Fibroblast of upper back skin (primary cell): ENCODE measurements around the gene VWF.
A peak's percentile ranks its signal among the peaks of the same experiment; 100 is the strongest.

Experiments used
- DNase-seq: peaks from one replicate; pipeline ENCODE4 v3.0.0-alpha.2; 2013

The VWF gene

DNA sequence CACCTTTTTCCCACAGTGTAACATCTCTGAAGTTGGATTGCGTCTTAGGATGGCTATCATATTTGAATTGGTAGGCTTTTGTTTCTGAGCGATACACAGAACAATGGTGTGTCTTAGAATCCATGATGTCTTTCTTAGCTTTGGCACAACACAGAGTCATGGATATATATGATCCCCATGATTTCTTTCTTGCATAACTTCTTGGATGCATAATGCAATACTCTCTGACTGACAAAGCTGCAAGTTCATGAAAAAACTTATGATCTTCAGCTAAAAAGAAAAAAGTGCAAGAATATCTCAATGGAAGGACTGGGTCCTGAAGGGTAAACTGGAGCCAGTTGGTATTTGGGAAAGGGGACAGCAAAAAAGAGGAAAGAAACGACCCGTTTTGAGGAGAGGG is 48.1 kb downstream of the VWF start:
- no peak for DNase-seq

DNA sequence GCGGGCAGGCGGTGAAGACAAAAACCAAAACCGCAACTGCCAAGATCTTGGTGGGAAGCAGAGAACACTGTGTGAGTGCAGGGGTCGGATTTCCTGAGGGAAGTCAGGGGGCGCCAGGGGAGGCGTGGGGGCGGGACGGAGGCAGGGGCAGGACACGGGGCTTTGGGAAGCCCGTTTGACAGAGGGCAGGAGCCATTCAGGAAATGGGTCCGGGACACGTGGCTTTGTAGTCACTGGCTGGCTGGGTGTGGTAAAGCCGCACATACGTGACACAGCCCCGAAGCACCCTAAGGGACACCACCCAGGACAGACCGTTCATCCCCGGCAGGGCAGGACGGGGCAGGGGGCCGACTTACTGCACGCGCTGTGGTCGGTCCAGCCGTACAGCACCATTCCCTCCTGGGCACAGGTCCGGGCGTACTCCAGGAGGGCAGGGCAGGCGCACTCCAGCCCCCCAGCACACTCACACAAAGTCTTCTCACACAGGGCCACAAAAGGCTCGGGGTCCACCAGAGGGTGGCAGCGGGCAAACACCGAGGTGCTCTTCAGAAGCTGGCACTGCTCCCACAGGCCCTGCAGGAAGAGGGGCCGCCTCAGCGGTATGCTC is 49.4 kb downstream of the VWF start:
- no peak for DNase-seq

DNA sequence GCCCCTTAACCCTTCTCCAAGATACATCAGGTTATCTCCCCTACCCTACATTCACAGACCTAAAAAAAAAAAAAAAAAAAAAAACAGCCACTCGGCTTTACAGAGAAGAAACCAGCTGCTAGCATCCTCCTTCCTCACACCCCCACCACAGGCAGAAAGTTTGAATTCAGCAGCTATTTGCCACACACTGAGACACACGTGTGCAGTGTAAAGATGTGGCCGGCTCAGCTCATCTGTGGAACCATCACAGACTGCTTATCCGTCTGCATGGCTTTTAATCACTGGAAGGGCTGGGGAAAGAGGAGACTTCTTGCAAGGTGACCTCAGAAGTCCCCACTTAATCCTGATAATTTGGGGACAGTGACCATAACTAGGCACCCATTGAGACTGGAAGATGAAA is 50.0 kb downstream of the VWF start:
- DNase-seq = no peak

DNA sequence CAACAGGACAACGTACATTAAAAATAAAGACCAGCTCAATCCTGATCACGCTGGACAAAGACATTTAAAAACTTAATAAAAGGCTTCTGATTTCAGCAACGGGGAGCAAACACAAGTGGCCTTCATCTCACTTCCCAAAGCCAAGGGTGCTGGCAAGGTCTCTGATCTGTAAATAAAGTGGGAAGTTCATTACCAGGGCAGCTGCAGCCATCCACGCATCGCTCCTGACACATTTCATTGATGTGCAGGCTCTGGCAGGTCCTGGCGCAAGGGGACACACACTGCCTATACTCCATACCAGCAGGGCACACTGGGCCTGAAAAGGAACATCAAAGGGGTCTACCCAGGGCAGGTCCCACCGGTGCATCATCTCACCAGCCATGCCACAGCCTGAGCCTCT is 51.0 kb downstream of the VWF start:
- DNase-seq = no peak

DNA sequence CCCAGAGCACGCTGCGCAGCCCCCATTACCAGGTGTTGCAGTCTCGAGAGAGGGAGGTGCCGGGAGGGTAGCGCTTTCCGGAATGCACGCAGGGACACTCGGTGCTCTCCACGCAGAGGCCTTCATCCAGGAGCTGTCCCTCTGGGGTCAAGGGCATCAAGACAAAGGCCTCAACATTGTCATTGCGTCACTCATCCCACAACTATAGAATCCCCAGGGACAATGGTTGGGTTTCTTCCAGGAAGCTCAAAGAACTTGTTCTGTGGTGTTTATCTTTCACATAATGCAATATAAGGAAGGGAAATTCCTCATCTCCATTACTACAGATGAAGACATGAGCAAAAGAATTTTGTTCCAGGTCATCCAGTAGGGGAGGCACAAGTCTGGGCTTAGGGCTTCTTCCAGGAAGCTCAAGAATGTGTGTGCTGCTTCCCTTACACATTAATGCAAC is 52.1 kb downstream of the VWF start:
- peak; percentile 83 for DNase-seq

DNA sequence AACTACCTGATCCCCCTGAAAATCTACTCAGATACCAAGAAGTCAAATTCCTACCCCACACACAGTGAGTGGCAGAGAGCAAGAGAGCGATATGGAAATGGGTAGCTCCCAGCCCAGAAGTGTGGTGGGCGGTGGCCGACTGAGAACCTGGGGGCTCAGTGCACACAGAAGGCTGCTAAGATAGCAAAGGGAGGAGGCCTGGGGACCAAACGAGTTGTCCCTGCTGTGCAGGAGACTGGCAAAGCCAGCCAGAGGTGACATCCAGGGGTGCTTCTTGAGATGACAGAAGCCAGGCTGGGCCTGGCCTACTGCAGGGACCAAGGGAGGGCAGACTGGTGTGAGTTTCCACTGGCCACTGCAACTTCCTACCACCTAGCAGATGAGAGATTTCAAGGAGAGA is 52.9 kb downstream of the VWF start:
- no peak for DNase-seq

DNA sequence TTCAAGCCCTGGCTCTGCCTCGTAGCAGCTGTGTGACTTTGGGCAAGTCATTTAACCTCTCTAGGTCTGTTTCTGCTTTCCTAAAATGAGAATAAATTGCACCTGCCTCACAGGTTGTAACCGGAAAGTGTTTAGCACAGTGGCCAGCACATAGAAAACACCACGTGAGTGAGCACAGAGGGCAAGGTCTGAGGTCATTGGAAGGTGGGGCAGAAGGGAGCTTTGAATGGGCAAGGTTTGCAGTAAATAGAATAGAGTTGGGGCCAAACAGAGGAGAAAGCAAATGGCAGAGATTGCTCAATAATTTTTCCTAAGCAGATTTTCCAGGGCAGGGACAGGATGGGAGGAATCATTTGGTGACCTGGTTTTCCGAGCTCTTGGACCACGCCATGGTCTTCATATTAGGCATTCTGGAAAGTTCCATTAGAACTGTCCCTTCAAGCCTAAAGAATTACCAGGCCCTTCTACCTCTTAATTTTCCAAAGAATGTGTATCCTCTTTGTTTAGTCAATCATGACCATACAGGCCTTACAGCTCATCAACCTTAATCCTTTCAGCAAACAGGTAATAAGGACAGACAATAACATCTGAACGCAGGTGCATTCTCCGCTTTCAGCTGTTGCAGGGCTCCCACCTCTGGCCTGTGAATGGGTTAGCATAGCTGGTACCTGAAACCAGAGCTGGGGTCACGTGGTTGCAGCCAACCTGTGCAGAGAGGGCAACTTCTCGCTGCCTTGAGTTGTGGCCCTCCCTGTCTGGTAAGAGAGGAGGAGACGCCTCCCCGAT is 53.8 kb downstream of the VWF start:
- DNase-seq = no peak

DNA sequence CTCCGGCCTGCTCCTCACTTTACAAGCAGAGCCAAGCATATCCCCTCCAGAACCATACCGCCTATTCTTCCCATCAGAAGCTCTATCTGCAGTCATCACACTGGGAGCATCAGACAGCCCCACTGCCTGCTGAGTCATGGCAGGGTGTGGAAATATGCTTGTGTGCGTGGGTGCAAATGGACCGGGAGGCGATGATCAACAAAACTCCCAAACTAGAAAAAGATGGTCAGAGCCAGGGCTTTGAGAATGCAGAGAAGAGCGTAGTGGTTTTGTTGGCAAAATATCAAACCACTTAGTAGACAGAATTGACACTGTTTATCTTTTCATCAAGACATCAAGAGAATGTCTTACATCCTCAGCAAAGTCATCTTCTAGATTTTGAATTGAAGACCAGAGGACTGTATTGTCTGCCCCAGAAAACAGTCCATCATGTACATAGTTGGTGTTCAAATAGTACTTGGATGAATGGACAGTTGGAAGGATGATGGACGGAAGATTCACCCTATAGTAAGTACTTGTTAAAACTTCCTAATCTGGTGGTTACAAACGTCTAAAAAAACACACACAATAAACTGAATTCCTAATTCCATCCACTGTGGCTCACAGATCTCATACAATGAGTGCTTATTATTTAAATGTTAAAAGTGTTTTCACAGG is 54.9 kb downstream of the VWF start:
- peak; percentile 97 for DNase-seq

DNA sequence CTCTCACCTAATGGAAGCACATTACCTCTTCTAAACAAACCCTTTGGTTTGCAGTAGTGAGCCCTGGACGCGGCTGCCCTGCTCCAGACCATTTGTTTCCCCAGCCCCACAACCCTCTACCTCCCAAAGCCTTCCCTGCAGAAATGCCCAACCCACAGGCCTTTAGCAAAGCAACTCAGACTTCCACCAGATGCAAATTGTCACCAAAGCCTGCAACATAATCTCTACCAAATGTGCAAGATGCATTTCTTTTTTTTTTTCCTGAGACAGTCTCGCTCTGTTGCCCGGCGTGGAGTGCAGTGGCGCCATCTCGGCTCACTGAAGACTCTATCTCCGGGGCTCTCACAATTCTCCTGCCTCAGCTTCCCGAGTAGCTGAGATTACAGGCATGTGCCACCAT is 56.2 kb downstream of the VWF start:
- no peak for DNase-seq

DNA sequence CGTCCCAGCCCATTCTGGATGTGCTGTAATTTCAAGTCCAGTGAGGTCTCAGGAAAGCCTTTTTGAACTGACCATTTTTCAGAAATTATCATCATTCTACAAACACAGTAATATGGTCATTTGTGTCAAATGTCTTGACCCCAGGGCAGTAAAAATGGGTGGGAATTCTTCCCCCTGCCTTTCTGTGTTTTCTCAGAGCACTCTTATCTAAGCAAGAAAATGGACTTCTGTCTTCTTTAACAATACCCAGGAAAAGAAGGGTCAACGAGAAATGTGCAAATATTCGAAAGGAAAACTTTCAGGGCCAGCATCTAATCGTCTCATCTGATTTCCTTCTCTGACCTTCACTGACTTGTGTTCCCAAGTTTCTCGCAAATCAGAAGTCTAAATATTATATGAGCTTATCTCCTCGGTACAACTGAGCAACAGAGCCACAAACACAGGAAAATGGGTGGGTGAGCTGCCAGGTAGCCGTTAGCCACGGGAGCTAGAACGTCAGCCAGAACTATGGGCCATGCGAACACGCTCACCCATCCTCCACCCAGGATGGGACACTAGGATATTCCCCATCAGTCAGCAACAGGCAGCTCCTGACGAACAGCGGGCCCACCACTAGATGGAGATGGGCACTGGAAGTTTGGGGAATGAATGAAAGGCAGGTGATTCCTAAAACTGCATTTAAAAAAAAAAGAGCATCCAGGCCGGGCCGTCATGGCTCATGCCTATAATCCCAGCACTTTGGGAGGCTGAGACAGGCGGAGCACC is 57.1 kb downstream of the VWF start:
- DNase-seq = no peak

DNA sequence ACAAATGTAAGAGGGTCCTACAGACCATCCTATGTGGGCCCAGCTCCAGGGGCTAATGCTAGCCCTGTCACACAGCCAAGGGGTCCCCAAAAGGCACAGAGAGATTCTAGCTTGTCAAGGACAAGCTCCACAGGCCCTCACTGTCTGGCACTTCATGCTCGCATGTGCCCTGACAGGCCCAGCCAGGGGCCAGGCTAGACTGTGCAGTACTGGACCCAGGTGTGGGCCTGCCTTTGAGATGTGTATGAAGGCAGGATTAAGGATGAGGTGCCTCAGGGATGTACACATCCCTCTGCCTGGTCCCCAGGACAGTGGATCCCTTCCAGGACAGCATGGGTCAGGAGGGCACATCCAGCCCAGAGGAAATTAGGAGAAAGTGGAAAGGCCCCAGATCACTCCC is 57.8 kb downstream of the VWF start:
- no peak for DNase-seq

DNA sequence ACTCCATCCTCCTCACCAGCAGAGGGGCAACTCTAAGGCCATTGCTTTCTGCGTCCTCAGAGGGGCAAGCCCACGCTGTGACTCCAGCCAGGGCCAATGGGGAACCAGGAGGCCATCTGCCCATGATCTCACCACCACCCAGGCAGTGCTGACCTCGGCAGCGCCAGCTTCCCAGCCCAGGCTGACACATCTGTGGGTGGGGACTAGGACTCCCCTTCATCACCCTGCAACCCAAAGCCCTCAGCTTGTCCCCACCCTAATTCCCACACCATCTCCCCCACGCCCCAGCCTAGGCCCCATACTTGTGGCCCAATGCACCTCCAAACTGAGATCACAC is 58.6 kb downstream of the VWF start:
- DNase-seq = no peak

DNA sequence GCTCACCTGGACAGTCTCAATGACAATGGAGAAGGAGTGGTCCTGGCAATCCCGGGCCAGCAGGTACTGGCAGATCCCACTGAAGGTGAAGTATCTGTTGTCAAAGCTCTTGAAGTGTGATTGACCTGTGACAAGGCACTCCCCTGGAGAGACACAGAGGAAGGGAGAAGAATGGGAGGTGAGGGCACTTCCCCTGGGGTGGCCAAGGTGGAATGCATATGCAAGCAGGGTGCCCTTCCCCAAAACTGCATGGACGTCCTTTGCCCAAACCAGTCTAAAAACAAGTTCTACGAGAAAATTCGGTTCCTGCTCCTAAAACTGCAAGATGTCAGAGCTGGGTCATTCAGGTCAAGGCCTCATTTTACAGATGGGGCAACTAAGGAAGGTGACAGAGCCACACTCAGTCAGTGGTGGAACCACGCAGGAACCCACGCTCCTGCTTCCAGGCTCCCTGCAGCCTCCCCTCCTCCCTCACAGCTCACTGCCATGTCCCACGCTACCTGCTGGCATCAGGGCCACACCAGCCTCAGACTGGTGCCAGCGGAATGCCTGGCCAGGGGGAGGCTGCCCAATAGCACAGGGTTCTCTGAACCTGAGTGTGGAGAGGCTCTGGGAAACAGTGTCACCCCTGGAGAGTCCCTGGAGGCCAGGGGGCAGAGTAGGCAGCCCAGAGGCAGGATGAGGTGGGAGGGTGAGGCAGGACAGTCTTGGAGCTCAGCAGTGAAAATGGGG is 59.2 kb downstream of the VWF start:
- no peak for DNase-seq

DNA sequence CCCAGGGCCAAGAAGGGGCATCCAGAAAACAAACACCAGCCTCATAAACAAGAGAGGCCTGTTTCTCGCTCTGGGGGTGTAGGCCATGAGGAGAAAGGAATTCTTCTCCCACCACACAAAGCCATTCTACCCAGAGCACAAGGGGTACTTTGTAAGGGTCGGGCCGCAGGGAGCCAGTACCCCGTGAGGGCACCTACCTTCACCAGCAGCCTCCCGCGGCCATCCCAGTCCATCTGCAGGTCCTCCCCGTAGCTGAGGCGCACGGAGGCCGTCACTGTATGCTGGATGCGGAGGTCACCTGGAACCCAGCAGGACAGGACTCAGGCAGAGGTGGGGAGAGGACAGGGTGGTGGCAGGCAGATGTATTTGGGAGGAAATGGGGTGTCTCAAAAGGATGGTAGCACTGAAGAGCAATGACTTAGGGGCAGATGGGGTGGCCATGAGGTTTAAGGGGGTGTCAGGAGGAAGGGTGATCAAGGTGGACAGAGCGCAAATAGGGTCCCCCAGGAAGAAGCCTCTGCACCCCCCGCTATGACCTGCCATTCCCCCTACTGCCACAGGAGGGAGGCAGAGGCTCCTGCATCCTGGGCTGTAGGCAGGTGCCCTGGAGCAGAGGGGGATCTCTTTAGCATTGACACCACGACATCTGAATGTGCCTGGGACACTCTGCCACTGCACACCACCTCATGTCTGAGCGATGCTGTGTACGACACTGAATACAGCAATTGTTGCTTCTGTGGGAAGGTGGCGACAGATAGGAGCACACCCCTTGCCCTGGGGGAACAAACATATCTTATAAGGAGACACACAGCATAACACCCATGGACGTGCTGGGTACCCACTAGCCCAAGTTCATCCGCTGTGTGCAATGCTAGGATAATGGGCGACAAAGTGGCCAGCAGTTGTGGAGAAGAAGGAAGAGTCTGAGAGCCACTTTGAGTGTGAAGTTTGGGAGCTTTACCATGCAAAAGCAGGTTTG is 61.4 kb downstream of the VWF start:
- peak; percentile 44 for DNase-seq

DNA sequence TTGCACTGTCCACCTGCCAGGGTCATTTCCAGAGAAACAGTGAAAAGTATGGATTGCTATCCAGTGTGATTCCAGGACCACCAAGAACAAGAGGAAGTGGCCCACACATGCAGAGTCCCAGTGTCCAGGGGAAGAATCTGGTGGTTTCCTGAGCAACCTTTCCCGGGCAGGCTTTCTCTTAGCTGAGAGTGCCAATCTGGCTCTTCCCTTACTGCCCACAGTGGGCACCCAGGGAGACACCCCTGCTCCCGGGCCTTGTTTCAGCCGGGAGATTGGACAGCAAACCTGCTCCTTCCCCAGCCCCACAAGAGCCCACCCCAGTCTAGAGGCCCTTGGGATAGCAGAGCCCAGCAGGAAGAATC is 62.1 kb downstream of the VWF start:
- no peak for DNase-seq

DNA sequence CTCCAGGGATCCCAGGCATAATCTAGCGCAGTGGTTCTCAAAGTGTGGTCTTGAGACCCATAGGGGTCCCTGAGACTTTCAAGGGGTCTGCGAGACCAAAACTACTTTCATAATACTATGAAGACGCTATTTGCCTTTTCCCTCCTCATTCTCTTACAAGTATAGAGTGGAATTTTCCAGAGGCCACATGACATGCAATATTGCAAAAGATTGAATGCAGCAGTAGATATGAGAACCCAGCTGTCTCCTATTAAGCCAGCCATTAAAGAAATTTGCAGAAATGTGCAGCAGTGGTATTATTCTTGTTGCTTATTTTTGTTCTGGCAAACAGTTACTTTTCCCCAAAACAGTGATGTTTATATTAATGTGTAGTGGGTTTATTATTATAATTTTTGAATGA is 62.8 kb downstream of the VWF start:
- DNase-seq = peak; percentile 67

DNA sequence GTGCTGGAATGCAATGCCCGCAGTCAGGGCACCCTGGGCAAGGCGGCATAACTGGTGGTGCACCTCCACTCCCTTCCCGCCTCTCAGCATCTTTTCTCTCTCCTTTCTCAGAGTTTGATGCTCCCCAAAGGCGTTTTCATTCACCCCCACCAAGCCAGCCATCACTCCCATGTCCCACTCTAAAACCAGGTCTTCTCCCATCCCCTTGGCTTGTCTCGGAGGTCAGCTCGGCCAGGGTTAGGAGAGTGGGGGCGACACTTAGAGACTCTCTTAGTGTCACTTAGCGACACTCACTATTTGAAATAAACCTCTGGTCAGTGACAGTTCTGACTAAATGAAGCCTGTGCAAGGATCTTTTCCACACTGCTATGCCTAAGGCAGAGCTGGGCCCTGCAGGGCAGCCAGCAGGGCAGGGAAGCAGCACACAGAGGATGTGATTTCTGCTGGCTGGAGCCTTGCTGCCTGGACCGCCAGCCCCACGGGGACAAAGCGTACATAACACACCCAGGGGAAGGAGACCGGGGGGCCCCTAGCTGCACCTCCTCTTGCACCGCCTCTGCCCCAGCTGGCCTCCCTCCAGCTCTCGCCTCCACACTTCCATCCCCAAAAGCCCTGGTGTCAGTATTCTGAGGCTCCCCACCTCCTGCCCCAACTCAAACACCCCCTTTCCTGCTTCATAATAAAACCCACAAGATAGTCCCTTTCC is 64.5 kb downstream of the VWF start:
- DNase-seq = no peak

DNA sequence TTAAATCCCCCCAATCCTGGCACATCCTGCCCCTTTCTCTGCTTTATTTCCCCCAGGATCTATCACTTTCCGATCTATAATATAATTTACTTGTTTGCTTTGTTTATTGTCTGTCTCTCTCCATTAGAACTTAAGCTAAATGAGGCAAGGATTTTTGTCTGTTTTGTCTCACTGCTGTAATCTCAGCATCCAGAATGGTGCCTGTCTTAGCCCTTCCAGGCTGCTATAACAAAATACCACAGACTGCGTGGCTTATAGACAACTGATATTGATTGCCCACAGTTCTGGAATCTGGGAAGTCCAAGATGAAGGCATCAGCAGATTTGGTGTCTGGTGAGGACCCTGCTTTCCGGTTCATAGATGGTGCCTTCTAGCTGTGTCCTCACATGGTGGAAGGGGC is 65.2 kb downstream of the VWF start:
- DNase-seq = no peak

DNA sequence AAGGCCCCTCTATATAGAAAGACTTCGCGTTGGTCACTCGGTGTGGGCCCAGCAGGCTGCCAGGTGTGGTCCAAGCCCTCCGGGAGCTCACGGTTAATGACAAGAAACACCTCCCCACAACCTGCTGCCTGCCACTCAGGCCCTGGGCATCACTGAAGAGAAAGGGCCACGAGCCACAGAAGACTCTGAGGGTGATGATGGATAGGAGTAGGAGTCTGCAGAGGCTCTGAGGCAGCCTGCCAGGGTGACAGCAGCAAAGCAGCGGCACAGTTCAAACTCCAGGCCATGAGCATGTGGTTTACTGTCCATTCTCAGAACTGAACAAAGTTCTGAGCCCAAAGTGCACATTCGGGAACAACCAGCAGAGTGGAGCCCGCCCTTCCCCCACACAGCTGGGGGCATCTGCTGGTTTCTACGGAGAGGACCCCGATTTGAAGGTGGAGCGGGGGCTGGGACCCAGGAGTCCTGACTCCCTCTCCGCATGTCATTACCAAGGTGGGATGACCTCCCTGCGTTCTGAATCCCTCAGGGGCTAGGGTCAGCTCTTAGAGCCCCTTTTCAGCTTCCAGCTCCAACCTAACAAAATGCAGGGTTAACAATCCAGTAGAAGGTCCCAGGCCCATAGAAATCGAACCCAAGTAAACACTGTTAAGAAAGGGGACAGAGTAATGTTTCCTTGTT is 65.8 kb downstream of the VWF start:
- no peak for DNase-seq

DNA sequence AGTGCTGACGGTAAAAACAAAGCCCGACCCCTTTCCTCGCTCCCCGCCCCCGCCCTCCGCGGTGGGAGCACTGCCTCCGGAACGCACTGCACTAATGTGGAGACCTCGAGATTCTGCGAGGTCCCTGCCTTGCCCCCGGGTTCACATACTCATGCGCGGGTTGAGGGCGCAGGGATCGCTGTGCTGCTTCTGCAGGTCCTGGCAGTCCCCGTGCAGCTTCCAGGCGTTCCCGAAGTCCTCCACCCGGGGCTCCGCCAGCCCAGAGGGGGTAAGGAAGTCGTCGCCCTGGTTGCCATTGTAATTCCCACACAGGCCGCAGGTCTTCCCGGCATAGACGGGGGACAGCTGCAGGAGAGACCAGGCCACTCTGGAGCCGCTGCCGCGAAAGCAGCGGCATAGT is 66.8 kb downstream of the VWF start:
- no peak for DNase-seq
